ENCODE results near the gene CGB8. TPM values are rescaled to one million over a fixed set of nuclear protein-coding genes. Genes with fewer than 3 reads are reported as not detected.
"Not testable (repeated sequence)": the region's sequence is repeated elsewhere in the genome, so short reads cannot be mapped to it uniquely, and the experiment has no call there.

The CGB8 gene
- not detected for total RNA-seq
- long read RNA-seq, donor 1: 0 reads
- long read RNA-seq, donor 2: 0 reads

DNA sequence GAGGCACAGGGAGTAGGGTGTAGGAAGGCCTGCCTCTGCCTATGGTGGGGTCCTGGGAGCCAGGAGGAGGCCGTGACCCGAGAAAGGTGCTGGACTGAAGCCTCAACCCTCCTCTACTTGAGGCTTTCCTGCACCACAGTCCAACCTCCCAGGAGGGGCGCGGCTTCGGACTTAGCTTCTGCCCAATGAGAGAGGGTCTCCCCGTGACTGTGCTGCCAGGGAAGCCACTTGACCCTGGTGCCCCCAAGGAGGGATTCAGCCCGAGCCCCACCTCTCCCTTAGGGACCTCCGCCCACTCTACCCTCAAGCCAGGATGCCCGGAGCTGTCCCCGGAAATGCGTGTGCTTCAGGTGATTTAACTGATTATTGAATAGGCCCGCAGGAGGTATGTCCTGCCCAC, at the start of gene CGB8:
Gene CGB8, minus strand, starts transcription at position 101 of the 400 bp plus-strand sequence. CDS start 372 bp downstream, outside the sequence.
- H3K9me3 ChIP-seq; intact Hi-C loops (cut with DNase I, micrococcal nuclease); ATAC-seq; H3K4me3 ChIP-seq; H3K36me3 ChIP-seq (ENCODE audit: low read depth); DNase-seq; H3K4me1 ChIP-seq (ENCODE audit: low read depth): not testable (repeated sequence)

DNA sequence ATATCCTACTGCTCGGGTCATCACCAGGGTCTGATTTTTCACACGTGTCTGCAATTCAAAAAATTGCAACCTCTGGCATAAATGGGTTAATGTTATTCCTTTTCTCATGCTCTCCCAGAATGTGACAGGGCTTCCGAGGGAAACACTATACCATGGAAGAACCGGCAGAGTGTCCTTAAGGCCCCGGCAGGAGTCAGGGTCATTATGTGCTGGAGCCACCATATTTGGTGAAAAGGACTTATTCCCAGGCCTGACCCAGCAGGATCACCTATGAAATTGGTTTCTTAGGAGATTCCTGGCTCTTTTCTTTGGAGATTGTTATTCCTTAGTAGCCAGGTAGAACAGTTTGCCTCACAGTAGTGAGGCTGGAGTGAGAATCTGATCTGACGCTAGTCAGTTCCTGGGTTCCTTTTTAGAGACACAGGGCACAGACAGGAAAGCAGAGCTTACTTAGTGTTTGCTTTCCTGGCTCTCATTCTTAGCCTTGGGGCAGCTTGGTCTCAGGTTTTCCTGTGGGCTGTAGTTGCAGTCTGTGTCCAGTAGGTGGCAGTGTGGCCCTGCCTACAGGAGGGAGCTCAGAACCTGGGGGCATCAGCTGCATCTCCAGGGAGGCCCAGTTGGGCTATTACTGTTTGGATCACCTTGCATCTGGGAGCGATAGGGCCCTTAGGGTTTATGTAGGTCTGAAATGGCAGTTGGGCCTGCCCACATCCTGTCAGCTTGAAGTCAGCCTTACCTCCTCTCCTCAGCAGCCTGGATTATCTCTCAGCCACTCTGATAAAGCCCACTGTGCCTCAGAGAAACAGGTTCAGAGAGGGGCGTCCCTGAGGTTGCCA, 48.8 kb upstream of the CGB8 start:
- TF ChIP-seq, protein P1, sequence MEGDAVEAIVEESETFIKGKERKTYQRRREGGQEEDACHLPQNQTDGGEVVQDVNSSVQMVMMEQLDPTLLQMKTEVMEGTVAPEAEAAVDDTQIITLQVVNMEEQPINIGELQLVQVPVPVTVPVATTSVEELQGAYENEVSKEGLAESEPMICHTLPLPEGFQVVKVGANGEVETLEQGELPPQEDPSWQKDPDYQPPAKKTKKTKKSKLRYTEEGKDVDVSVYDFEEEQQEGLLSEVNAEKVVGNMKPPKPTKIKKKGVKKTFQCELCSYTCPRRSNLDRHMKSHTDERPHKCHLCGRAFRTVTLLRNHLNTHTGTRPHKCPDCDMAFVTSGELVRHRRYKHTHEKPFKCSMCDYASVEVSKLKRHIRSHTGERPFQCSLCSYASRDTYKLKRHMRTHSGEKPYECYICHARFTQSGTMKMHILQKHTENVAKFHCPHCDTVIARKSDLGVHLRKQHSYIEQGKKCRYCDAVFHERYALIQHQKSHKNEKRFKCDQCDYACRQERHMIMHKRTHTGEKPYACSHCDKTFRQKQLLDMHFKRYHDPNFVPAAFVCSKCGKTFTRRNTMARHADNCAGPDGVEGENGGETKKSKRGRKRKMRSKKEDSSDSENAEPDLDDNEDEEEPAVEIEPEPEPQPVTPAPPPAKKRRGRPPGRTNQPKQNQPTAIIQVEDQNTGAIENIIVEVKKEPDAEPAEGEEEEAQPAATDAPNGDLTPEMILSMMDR (IDR thresholded peaks at IDR 0.05): peak; percentile 97
- intact Hi-C loops (cut with DNase I, micrococcal nuclease): loop anchor here (5.0 to 10.0 kb wide), 3 partner anchors 47 to 110 kb away; no protein-coding TSS in a partner anchor
- ATAC-seq (peak; percentile 96), DNase-seq (peak in 2 of 3 donors; percentile 74 to 75)
- Histone ChIP-seq H3K4me3 (no peak overlapping the region), H3K9me3 (no peaks in the 10 kb centered on the region), H3K4me1 (ENCODE audit: low read depth) (no peaks in the 10 kb centered on the region), H3K36me3 (ENCODE audit: low read depth) (peaks cover 3% of the 10 kb centered on the region)

DNA sequence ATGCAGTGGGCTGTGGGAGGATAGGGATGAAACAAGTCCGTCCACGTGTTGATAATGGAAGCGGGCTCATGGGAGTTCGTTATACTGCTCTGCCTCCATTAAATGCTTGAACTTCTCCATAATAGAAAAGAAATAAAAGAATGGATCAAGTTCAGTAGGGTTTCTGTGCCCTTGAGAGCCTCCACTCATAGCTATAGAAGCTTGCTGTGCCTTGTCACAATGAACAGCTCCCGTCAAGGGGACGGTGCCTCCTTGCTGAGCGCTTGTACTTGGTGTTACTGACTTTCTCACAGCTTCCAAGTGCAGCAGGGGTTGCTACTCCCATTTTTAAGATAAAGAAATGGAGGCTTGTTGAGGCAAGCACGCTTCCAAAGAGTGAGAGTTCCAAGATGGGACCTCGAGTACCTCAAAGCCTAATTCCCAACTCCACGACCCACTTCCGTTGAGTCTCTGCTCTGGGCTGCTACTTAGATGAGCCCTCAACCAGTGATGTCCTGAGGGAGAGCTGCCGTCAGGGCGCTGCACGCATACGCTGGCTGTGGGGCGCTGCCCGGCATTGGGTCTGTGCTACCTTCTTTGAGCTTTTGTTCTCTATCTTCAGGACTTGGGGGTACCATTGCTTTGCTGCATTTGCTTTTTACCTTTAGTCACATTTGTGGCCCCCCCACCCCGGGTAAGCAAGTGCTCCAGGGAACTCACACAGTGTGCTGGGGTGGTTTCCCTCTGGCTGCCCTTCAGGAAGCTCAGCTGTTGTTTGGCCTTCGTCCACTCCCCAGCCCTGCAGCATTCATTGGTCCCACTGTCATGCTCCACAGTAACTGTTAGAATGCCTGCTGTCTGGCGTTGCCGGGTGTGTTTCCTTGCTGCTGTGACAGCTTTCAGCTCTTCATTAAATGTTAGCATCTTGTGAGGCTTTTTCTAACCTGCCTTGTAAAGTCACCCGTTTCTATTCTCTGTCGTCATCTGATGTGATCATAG, 45.9 kb upstream of the CGB8 start:
- Histone ChIP-seq H3K9me3 (no peaks in the 10 kb centered on the region), H3K4me3 (no peak overlapping the region), H3K4me1 (ENCODE audit: low read depth) (no peaks in the 10 kb centered on the region), H3K36me3 (ENCODE audit: low read depth) (no peaks in the 10 kb centered on the region)
- DNase-seq (no peak), ATAC-seq (no peak)
- TF ChIP-seq, protein P1 (IDR thresholded peaks at IDR 0.05): no peak
- intact Hi-C loops (cut with DNase I, micrococcal nuclease): loop anchor here (5.0 to 10.0 kb wide), 3 partner anchors 50 to 113 kb away; no protein-coding TSS in a partner anchor

DNA sequence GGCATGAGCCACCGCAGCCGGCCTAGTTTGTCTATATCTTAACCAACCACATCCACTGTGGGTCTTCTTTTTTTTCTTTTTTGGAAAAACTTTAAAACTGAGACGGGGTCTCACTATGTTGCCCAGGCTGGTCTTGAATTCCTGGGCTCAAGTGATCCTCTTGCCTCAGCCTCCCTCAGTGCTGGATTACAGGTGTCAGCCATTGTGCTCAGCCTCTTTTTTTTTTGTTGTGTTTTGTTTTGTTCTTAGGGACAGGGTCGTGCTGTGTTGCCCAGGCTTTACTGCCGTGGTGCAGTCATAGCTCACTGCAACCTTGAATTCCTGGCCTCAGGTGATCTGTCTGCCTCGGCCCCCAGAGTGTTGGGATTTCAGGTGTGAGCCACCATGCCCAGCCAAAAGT, 43.8 kb upstream of the CGB8 start:
- TF ChIP-seq, protein P1 (IDR thresholded peaks at IDR 0.05): no peak
- Histone ChIP-seq H3K4me1 (ENCODE audit: low read depth) (peaks cover 3% of the 10 kb centered on the region), H3K9me3 (no peaks in the 10 kb centered on the region), H3K36me3 (ENCODE audit: low read depth) (no peaks in the 10 kb centered on the region), H3K4me3 (no peak overlapping the region)
- DNase-seq (no peak), ATAC-seq (no peak)
- intact Hi-C loops (cut with DNase I, micrococcal nuclease): loop anchor here (10.0 kb wide), 2 partner anchors 52 to 92 kb away; no protein-coding TSS in a partner anchor

DNA sequence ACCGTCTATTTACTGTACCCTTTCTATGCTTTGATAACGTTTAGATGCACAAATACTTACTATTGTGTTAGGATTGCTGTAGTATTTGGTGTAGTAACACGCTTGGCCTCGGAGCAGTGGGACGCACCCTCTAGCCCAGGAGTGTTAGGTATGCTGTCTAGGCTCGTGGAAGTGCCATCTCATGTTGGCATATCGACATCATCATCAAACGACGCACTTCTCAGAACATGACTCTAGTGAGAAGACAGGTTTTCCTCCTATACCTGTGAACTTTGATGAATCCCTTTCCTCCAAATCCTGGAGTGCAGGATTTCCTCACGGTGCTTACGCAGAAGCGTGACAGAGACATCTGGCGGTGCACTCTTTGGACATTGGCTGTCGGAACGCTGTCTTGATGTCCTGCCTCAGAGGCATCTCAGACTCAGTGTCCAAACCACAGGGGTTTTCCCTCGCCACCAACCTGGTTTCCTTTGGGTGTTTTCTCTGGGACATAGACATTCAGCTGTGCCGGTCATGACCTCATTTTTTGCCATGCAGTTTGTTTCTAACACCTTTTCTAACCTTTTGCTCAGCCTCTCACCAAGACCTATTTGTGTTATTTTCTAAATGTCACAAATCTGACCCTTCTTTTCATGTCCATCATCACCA, 42.6 kb upstream of the CGB8 start:
- no peak overlapping the region for H3K4me3 ChIP-seq
- TF ChIP-seq, protein P1 (IDR thresholded peaks at IDR 0.05): no peak
- DNase-seq (no peak), ATAC-seq (no peak)
- no peaks in the 10 kb centered on the region for H3K36me3 ChIP-seq (ENCODE audit: low read depth)
- H3K9me3 ChIP-seq: no peaks in the 10 kb centered on the region
- intact Hi-C loops (cut with DNase I, micrococcal nuclease): loop anchor here (10.0 kb wide), 2 partner anchors 53 to 93 kb away; no protein-coding TSS in a partner anchor
- peaks cover 14% of the 10 kb centered on the region for H3K4me1 ChIP-seq (ENCODE audit: low read depth)

Data from mucosa of descending colon (tissue), 3 donors.